SIG-M5 treated with dmso at 0.1 percent for 504 hours (cell line): Measurements from ENCODE around the gene KHK.

ENCODE experiments used
- DNase-seq: peaks from one replicate; lab custom pipeline; 2025; ENCODE audit not compliant: unreplicated experiment; lab: John Stamatoyannopoulos, UW

Gene KHK

GRCh38 chr2:27080603-27080936 is 6.0 kb upstream of the KHK start:
- DNase-seq, result no peak

- DNase-seq, result no peak
These were observed 4.4 kb upstream of the KHK start for GRCh38 chr2:27081984-27082772.

- no peak for DNase-seq
These were observed 3.7 kb upstream of the KHK start for GRCh38 chr2:27082773-27083409.

- DNase-seq, result no peak
These were observed 2.9 kb upstream of the KHK start for GRCh38 chr2:27083410-27084296.

- no peak for DNase-seq
These were observed 2.1 kb upstream of the KHK start for GRCh38 chr2:27084297-27085061.

GRCh38 chr2:27085062-27085672 is 1.4 kb upstream of the KHK start:
- no peak for DNase-seq

GRCh38 chr2:27085673-27086089 is 891 bp upstream of the KHK start:
- DNase-seq, result peak; percentile 29

GRCh38 chr2:27086090-27086723 is 365 bp upstream of the KHK start:
- DNase-seq, result peak; percentile 89

GRCh38 chr2:27087823-27088410 is 1.3 kb downstream of the KHK start:
- no peak for DNase-seq

- DNase-seq, result no peak
These were observed 2.1 kb downstream of the KHK start for GRCh38 chr2:27088634-27089033.

- DNase-seq, result no peak
These were observed 2.8 kb downstream of the KHK start for GRCh38 chr2:27089111-27089954.

GRCh38 chr2:27091746-27092695 is 5.4 kb downstream of the KHK start:
- DNase-seq, result no peak

- DNase-seq, result no peak
These were observed 6.3 kb downstream of the KHK start for GRCh38 chr2:27092696-27093429.

GRCh38 chr2:27093430-27094352 is 7.1 kb downstream of the KHK start:
- DNase-seq, result no peak

- no peak for DNase-seq
These were observed 7.9 kb downstream of the KHK start for GRCh38 chr2:27094353-27094984.

GRCh38 chr2:27095427-27095744 is 8.8 kb downstream of the KHK start:
- DNase-seq, result no peak
